Smooth muscle cell (in vitro differentiated cells): Measurements from ENCODE around the gene ANO8. TPM values are rescaled to one million over a fixed set of nuclear protein-coding genes. Genes with fewer than 3 reads are reported as not detected.

Experiments used
- DNase-seq: peaks from one replicate; lab custom pipeline; 2025; ENCODE audit not compliant: unreplicated experiment; lab: John Stamatoyannopoulos, UW
- H2AFZ ChIP-seq: fragments of 200-600 bp; sonication (generic); 2 replicates; pipeline ENCODE4 v1.6.0; 2016; ENCODE audit warnings: antibody characterized with exemption, low read depth, mild to moderate bottlenecking
- H3F3A ChIP-seq: fragments of 200-600 bp; sonication (generic); 2 replicates; pipeline ENCODE4 v1.6.0; 2017; ENCODE audit warnings: antibody characterized with exemption, low read depth
- H3K27ac ChIP-seq: fragments of 200-600 bp; sonication (generic); 2 replicates; pipeline ENCODE4 v1.5.1; 2016; ENCODE audit warnings: low read depth, mild to moderate bottlenecking
- H3K27me3 ChIP-seq: fragments of 200-600 bp; sonication (generic); 2 replicates; pipeline ENCODE4 v1.6.1; 2016; ENCODE audit warnings: low read depth, mild to moderate bottlenecking
- H3K36me3 ChIP-seq: fragments of 200-600 bp; sonication (generic); 2 replicates; pipeline ENCODE4 v1.5.1; 2016; ENCODE audit warnings: low read depth
- H3K4me1 ChIP-seq: fragments of 200-600 bp; sonication (generic); 2 replicates; pipeline ENCODE4 v1.5.1; 2016; ENCODE audit warnings: low read depth
- H3K4me2 ChIP-seq: fragments of 200-600 bp; sonication (generic); 2 replicates; pipeline ENCODE4 v1.6.0; 2016; ENCODE audit warnings: mild to moderate bottlenecking
- H3K4me3 ChIP-seq: fragments of 200-600 bp; sonication (generic); 2 replicates; pipeline ENCODE4 v1.5.1; 2016; ENCODE audit warnings: mild to moderate bottlenecking
- H3K79me2 ChIP-seq: fragments of 200-600 bp; sonication (generic); 2 replicates; pipeline ENCODE4 v1.6.0; 2016; ENCODE audit warnings: low read depth, mild to moderate bottlenecking
- H3K9ac ChIP-seq: fragments of 200-600 bp; sonication (generic); 2 replicates; pipeline ENCODE4 v1.6.0; 2016; ENCODE audit warnings: low read depth
- H3K9me3 ChIP-seq: fragments of 200-600 bp; sonication (generic); replicated peaks from 2 replicates; pipeline ENCODE4 v1.5.1; 2016; ENCODE audit warnings: low read depth
- H4K20me1 ChIP-seq: fragments of 200-600 bp; sonication (generic); 2 replicates; pipeline ENCODE4 v1.6.0; 2016; ENCODE audit warnings: low read depth
- WGBS: methylation state at CpG from one replicate; pipeline ENCODE4 v1.1.7; 2016; ENCODE audit warnings: low lambda C conversion rate; 5-methylcytosine and 5-hydroxymethylcytosine counted together
- polyA plus RNA-seq: library from polyadenylated mRNA; unstranded; fragments of >200 nt; fragmentation: Nextera tagmentation; extraction: Ambion mirVana; gene quantifications from 2 replicates; pipeline ENCODE4 v1.2.1, GENCODE V29; 2016
- total RNA-seq: library from RNA; depleted of rRNA; stranded (reverse); fragments of >200 nt; gene quantifications from 2 replicates; pipeline ENCODE4 v1.2.3, GENCODE V29; 2014
- TF ChIP-seq, protein P1 (sequence below): fragments of 200-600 bp; sonication (generic); IDR thresholded peaks from 2 replicates; pipeline ENCODE4 v1.5.1; 2017; ENCODE audit warnings: borderline replicate concordance, mild to moderate bottlenecking, antibody characterized with exemption; ENCODE audit not compliant: insufficient read depth, poor library complexity, severe bottlenecking

The ANO8 gene
- total and polyA plus RNA-seq, 2 experiments from 2014 or later: 1.3 to 8.0 TPM

DNA sequence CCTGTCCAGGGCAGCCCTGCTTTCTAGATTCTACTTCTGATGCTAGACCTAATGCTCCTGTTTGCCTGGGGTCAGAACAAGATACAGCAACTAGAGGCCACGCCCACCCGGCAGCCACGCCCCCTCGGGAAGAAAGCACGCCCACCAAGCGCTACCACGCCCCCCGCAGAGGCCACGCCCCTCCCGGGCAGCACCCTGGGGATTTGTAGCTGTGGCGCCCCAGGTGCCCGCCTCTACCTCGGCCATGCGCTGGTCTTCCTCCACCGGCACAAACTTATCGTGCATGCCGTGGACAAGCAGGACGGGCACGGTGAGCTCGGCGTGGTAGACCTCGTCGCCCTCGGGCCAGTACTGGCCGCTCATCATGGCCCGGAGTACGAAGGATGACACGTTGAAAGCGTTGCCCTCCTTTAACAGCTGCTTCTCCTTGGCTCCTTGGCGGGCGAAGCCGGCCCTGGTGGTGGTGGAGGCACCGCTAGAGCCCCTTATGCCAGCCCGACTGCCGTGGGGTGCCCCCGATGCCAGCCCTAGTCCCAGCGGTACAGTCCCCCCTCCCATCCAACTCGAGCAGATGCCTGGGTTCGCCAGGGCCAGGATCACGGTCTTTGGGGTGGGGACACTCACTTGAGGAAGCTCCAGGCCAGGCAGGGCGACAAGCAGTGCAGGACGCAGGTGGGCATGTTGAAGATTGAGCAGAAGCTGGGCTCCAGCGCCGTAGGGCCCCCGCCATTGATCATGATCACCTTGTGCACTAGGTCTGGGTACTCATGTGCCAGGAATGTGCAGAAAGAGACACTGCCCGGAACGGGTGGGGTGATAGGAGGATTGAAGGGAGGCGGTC is 40.4 kb downstream of the ANO8 start:
- Histone ChIP-seq H3K4me1 (no peaks in the 10 kb centered on the region), H3K27ac (no peak overlapping the region), H3F3A (no peaks in the 10 kb centered on the region), H3K4me3 (no peak overlapping the region), H3K27me3 (no peaks in the 10 kb centered on the region), H3K79me2 (no peaks in the 10 kb centered on the region), H3K4me2 (no peak overlapping the region), H3K36me3 (no peaks in the 10 kb centered on the region), H2AFZ (no peak overlapping the region), H3K9me3 (no peaks in the 10 kb centered on the region), H3K9ac (no peak overlapping the region), H4K20me1 (no peaks in the 10 kb centered on the region)
- WGBS: 81% methylated on average over 46 of the region's 48 CpGs
- DNase-seq: peak; percentile 3
- TF ChIP-seq, protein P1, sequence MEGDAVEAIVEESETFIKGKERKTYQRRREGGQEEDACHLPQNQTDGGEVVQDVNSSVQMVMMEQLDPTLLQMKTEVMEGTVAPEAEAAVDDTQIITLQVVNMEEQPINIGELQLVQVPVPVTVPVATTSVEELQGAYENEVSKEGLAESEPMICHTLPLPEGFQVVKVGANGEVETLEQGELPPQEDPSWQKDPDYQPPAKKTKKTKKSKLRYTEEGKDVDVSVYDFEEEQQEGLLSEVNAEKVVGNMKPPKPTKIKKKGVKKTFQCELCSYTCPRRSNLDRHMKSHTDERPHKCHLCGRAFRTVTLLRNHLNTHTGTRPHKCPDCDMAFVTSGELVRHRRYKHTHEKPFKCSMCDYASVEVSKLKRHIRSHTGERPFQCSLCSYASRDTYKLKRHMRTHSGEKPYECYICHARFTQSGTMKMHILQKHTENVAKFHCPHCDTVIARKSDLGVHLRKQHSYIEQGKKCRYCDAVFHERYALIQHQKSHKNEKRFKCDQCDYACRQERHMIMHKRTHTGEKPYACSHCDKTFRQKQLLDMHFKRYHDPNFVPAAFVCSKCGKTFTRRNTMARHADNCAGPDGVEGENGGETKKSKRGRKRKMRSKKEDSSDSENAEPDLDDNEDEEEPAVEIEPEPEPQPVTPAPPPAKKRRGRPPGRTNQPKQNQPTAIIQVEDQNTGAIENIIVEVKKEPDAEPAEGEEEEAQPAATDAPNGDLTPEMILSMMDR: no peak

DNA sequence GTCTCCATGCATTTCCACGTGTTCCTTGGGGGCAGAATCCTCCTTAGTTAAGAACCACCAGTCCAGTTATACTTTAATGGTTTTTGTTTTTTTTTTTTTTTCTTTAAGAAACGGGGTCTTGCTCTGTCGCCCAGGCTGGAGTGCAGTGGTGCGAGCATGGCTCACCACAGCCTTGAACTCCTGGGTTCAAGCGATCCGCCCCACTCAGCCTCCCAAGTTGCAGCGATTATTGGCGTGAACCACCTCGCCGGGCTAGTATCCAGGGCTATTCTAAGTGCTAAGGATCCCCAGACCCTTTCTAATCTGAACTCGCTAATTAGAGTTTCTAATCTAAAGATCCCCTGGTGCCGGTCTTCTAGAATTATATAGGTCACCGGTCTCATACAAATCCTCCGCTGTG is 41.0 kb downstream of the ANO8 start:
- Histone ChIP-seq H3K9me3 (no peaks in the 10 kb centered on the region), H3K4me2 (peak overlapping the region; percentile 84), H3K79me2 (no peaks in the 10 kb centered on the region), H3K36me3 (no peaks in the 10 kb centered on the region), H3K4me1 (no peaks in the 10 kb centered on the region), H3K27me3 (no peaks in the 10 kb centered on the region), H3K4me3 (no peak overlapping the region), H3K9ac (no peak overlapping the region), H2AFZ (no peak overlapping the region), H3F3A (no peaks in the 10 kb centered on the region), H4K20me1 (no peaks in the 10 kb centered on the region), H3K27ac (no peak overlapping the region)
- WGBS: 92% methylated on average over 14 of the region's 14 CpGs
- no peak for DNase-seq
- TF ChIP-seq, protein P1: no peak

DNA sequence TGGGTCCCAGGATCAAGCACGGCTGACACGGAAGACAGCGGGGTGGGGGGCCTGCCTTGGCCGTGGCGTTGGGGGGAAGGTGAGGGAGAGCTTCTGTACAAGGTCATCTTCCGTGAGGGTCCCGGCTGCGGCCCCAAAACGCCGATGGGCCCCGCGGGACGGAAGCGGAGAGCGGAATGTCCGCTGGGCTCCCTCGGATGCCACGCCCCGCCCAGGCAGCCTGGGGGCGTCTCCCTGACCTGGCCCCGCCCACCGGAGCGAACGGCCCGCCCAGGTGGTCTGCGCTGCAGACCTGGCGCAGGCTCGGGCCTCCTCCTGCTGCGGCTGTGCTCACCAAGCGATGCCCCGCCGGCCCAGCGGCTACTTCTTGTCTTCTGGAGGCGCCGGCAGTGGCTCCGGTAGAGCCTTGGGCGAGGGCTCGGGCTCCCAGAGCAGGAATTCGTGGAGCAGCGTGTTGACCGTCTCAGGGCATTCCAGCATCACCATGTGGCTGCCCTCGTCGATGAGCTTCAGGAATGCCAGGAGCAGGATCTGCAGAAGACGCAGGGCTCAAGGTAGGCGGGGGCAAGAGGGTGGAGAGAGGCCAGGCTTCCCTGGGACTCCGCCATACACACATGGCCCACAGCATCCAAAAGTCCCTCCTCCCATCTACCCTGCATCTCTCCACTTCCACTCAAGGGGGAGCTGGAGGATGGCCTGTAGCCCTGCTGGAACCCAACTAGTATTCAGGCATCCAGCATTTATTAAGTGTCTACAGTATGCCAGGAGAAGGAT is 42.2 kb downstream of the ANO8 start:
- WGBS: 3% methylated on average over 27 of the region's 46 CpGs
- Histone ChIP-seq H3K79me2 (no peaks in the 10 kb centered on the region), H3K9me3 (no peaks in the 10 kb centered on the region), H3F3A (no peaks in the 10 kb centered on the region), H3K4me1 (no peaks in the 10 kb centered on the region), H4K20me1 (no peaks in the 10 kb centered on the region), H3K4me2 (peak overlapping the region; percentile 84), H3K9ac (no peak overlapping the region), H3K27me3 (no peaks in the 10 kb centered on the region), H3K27ac (peak overlapping the region; percentile 55), H3K4me3 (peak overlapping the region; percentile 47), H2AFZ (peak overlapping the region; percentile 87), H3K36me3 (no peaks in the 10 kb centered on the region)
- peak; percentile 70 for DNase-seq
- TF ChIP-seq, protein P1: peak; percentile 49
